PFSK-1 (cell line): Measurements from ENCODE around the gene TTLL10.
A peak's percentile ranks its signal among the peaks of the same experiment; 100 is the strongest.

Source experiments
- FOXP2 ChIP-seq: optimal IDR thresholded peaks from 2 replicates; pipeline ENCODE3; 2011; ENCODE audit warnings: borderline replicate concordance, control low read depth, inconsistent platforms; ENCODE audit not compliant: insufficient read depth; ENCODE audit errors: extremely low read length, extremely low read depth
- POLR2AphosphoS5 ChIP-seq: IDR thresholded peaks from 2 replicates; pipeline ENCODE4 v1.6.1; 2012; ENCODE audit warnings: low read depth, mild to moderate bottlenecking, control low read depth, low read length, moderate library complexity
- SIN3A ChIP-seq: IDR thresholded peaks from 2 replicates; pipeline ENCODE4 v1.6.1; 2012; ENCODE audit warnings: mild to moderate bottlenecking, low read length, moderate library complexity, borderline replicate concordance; ENCODE audit not compliant: insufficient read depth
- TAF1 ChIP-seq: IDR thresholded peaks from 2 replicates; pipeline ENCODE4 v1.6.1; 2012; ENCODE audit warnings: low read length, control low read depth, borderline replicate concordance; ENCODE audit not compliant: insufficient read depth
- TF ChIP-seq, protein P1 (sequence below), 2 experiments: IDR thresholded peaks; 2 replicates each; pipeline versions ENCODE4 v1.6.1 to v1.8.0; 2011 to 2012; ENCODE audit warnings: low read depth in 2 of 2, low read length in 2 of 2, control low read depth in 1 of 2, inconsistent platforms in 1 of 2, mild to moderate bottlenecking in 1 of 2, moderate library complexity in 1 of 2; ENCODE audit not compliant: insufficient read depth in 1 of 2

The TTLL10 gene

GRCh38 chr1:1198423-1199140, 24.9 kb downstream of the TTLL10 start:
- TF ChIP-seq TAF1 (no peak), SIN3A (no peak), FOXP2 (no peak), POLR2AphosphoS5 (no peak)
- TF ChIP-seq, protein P1, sequence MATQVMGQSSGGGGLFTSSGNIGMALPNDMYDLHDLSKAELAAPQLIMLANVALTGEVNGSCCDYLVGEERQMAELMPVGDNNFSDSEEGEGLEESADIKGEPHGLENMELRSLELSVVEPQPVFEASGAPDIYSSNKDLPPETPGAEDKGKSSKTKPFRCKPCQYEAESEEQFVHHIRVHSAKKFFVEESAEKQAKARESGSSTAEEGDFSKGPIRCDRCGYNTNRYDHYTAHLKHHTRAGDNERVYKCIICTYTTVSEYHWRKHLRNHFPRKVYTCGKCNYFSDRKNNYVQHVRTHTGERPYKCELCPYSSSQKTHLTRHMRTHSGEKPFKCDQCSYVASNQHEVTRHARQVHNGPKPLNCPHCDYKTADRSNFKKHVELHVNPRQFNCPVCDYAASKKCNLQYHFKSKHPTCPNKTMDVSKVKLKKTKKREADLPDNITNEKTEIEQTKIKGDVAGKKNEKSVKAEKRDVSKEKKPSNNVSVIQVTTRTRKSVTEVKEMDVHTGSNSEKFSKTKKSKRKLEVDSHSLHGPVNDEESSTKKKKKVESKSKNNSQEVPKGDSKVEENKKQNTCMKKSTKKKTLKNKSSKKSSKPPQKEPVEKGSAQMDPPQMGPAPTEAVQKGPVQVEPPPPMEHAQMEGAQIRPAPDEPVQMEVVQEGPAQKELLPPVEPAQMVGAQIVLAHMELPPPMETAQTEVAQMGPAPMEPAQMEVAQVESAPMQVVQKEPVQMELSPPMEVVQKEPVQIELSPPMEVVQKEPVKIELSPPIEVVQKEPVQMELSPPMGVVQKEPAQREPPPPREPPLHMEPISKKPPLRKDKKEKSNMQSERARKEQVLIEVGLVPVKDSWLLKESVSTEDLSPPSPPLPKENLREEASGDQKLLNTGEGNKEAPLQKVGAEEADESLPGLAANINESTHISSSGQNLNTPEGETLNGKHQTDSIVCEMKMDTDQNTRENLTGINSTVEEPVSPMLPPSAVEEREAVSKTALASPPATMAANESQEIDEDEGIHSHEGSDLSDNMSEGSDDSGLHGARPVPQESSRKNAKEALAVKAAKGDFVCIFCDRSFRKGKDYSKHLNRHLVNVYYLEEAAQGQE (IDR thresholded peaks at IDR 0.05; ENCODE audit: insufficient read depth in 1 of 2, low read depth in 2 of 2, low read length in 2 of 2): no peak

DNA sequence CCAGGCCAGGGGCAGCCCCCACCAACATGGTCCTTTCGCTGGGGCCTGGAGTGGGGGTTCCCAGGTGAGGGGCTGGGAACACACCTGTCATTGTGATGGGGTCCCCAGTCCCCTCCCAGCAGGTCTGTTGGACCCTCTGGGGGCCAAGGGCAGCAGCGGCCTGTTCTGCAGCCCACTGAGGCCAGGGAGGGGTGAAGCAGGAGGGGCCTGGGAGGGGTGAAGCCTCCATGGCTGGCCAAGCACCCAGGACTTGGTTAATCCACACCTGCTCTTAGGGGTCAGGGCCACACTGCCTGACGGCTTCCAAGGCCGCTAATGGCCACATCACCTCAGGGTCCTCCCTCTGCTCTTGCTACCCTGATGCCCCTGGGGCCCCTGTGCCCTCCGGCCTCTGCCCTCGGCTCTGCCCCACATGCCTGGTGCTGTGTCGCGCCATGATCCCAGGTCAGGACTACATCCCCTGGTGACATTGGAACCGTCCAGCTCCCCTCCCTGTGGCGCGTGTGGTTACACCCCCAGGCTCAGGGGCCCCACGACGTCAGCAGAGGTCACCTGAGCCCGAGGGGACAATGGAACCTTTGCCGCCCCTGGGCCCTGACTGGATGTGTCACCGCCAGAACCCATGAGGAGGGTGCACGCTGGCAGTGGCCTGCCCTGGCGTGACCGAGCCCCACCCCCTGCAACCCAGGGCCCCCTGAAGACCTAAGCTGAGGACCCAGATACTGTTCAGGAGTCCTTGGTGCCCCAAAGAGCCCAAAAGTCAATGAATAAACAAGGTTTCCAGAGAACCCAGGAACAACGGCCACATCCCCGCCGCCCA, 25.7 kb downstream of the TTLL10 start:
- TF ChIP-seq POLR2AphosphoS5: no peak

DNA sequence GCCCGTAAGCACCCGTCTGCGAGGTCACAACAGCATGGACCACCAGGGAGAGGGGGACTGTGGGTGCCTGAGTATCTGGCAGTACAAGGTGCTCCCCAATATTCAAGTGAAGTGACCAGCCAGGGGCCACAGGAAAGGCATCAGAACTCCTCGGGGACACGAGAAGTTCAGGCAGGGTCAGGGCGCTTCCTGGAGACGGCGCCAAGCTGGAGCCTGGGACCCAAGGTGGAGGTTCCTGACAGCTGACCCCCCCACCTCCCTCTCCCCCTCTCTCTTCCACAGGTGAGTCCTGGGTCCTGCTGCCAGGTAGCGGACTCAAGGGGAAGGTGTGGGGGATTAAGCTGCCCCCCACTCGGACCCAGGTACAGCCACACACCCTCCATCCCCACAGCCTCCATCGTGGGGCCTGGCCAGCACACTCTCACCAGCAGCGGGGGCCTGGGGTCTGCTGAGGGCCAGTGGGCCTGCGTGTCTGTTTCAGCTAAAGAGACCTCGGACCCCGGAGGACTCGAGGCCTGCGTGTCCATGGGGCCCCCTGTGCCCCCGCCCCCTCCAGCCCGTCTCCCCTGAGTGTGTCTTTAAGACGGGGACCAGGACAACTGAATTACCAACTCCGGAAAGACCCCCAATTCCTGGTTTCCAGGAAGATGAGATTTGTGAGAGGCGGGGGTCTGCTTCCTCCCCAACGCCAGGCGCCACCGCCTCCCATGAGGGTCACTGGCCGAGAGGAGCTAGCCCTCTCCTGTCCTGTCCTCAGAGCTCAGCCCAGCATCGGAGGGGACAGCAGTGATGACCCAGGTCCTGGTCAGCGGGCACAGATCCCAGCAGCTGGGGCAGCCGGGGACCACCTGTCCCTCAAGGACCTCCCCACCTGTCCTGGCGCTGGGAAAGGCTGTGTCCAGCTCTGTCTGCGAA, 26.5 kb downstream of the TTLL10 start:
- no peak for TF ChIP-seq FOXP2
- TF ChIP-seq POLR2AphosphoS5: no peak
- TF ChIP-seq, protein P1 (IDR thresholded peaks at IDR 0.05; ENCODE audit: insufficient read depth in 1 of 2, low read depth in 2 of 2, low read length in 2 of 2): no peak
- TF ChIP-seq SIN3A: no peak

- TF ChIP-seq SIN3A (no peak), TAF1 (no peak), POLR2AphosphoS5 (no peak), FOXP2 (peak; percentile 9)
- TF ChIP-seq, protein P1 (IDR thresholded peaks at IDR 0.05; ENCODE audit: insufficient read depth in 1 of 2, low read depth in 2 of 2, low read length in 2 of 2): no peak
These were observed 27.5 kb downstream of the TTLL10 start for GRCh38 chr1:1200876-1201810.
